Measurements from ENCODE around the gene SLC25A3. TPM values are rescaled to one million over a fixed set of nuclear protein-coding genes. Genes with fewer than 3 reads are reported as not detected.
A peak's percentile ranks its signal among the peaks of the same experiment; 100 is the strongest.

SLC25A3 gene
- total RNA-seq, 1 experiment from 2014 or later, result 469 TPM

- no peak for DNase-seq (ENCODE audit: low read depth, low spot score)
- Histone ChIP-seq H3K27ac (ENCODE audit: low read length) (no peak overlapping the region), H3K9me3 (ENCODE audit: control insufficient read depth, insufficient read depth, low read depth, low read length) (no peaks in the 10 kb centered on the region), H3K4me3 (ENCODE audit: low read depth in 2 of 2, low read length in 2 of 2) (no peak overlapping the region), H3K27me3 (ENCODE audit: control insufficient read depth, insufficient read depth, low read length) (no peaks in the 10 kb centered on the region), H3K36me3 (ENCODE audit: control insufficient read depth, insufficient read depth, low read length) (no peaks in the 10 kb centered on the region), H3K4me1 (ENCODE audit: control insufficient read depth, insufficient read depth, low read length) (no peaks in the 10 kb centered on the region)
- CTCF ChIA-PET, result interaction anchor here (0.6 kb wide), 1 partner anchor 181 kb away, joined by 13 read pairs; no protein-coding TSS in a partner anchor
- intact Hi-C loops (cut with micrococcal nuclease; ENCODE audit: unreplicated experiment), result no loop called here
- no peak for ATAC-seq
- POLR2A ChIA-PET, result interaction anchor here (0.9 kb wide), 1 partner anchor 13 kb away, joined by 3 read pairs; no protein-coding TSS in a partner anchor
- in situ Hi-C loops (cut with HindIII; ENCODE audit: low pct_unique_long_range_greater_than_20kb, low sequenced_read_pairs), result no loop called here
- BruUV-seq (replicated peaks), result no TSS peak
- TF ChIP-seq SIN3A (IDR thresholded peaks at IDR 0.05; ENCODE audit: borderline replicate concordance, insufficient read depth, low read depth, low read length) (no peak), POLR2AphosphoS5 (IDR thresholded peaks at IDR 0.05; ENCODE audit: low read depth, low read length) (no peak), REST (IDR thresholded peaks at IDR 0.05; ENCODE audit: insufficient read depth in 1 of 2, low read depth in 2 of 2, low read length in 1 of 2) (no peak), CTCF (IDR thresholded peaks at IDR 0.05) (no peak), TCF7L2 (IDR thresholded peaks at IDR 0.05; ENCODE audit: low read depth, low read length) (no peak)
Observed at GRCh38 chr12:98618952-98619351, 25.5 kb downstream of the SLC25A3 start.

- BruUV-seq (replicated peaks), result no TSS peak
- ChIA-PET CTCF (no interaction called here), POLR2A (interaction anchor here (0.5 kb wide), 1 partner anchor 199 kb away, joined by 5 read pairs; no protein-coding TSS in a partner anchor)
- Histone ChIP-seq H3K27me3 (ENCODE audit: control insufficient read depth, insufficient read depth, low read length) (no peaks in the 10 kb centered on the region), H3K36me3 (ENCODE audit: control insufficient read depth, insufficient read depth, low read length) (no peaks in the 10 kb centered on the region), H3K9me3 (ENCODE audit: control insufficient read depth, insufficient read depth, low read depth, low read length) (no peaks in the 10 kb centered on the region), H3K27ac (ENCODE audit: low read length) (no peak overlapping the region), H3K4me1 (ENCODE audit: control insufficient read depth, insufficient read depth, low read length) (peaks cover 11% of the 10 kb centered on the region), H3K4me3 (ENCODE audit: low read depth in 2 of 2, low read length in 2 of 2) (no peak overlapping the region)
- in situ Hi-C loops (cut with HindIII; ENCODE audit: low pct_unique_long_range_greater_than_20kb, low sequenced_read_pairs) (no loop called here), intact Hi-C loops (cut with micrococcal nuclease; ENCODE audit: unreplicated experiment) (no loop called here)
- TF ChIP-seq TCF7L2 (IDR thresholded peaks at IDR 0.05; ENCODE audit: low read depth, low read length) (no peak), POLR2AphosphoS5 (IDR thresholded peaks at IDR 0.05; ENCODE audit: low read depth, low read length) (no peak), REST (IDR thresholded peaks at IDR 0.05; ENCODE audit: insufficient read depth in 1 of 2, low read depth in 2 of 2, low read length in 1 of 2) (no peak), CTCF (IDR thresholded peaks at IDR 0.05) (no peak), SIN3A (IDR thresholded peaks at IDR 0.05; ENCODE audit: borderline replicate concordance, insufficient read depth, low read depth, low read length) (no peak)
- ATAC-seq (peak; percentile 73), DNase-seq (ENCODE audit: low read depth, low spot score) (no peak)
Observed at GRCh38 chr12:98635657-98636323, 42.3 kb downstream of the SLC25A3 start.

Measured in Panc1 (cell line).